Lower lobe of right lung (tissue), 2 donors: Measurements from ENCODE around the gene ABI1. TPM values are rescaled to one million over a fixed set of nuclear protein-coding genes. Genes with fewer than 3 reads are reported as not detected.

Source experiments
- ATAC-seq, 2 donors: fragments of 200-7000 bp; cut with Tn5 transposase; one replicate each; pipeline ENCODE4 v1.9.1; 2020 to 2022; ENCODE audit warnings: mild to moderate bottlenecking in 2 of 2, moderate library complexity in 2 of 2
- DNase-seq: peaks from one replicate; pipeline ENCODE4 v3.0.0-alpha.2; 2020
- H3K27ac ChIP-seq: fragments of 200-600 bp; one replicate; pipeline ENCODE4 v1.8.0; 2022
- H3K27me3 ChIP-seq: fragments of 200-600 bp; one replicate; pipeline ENCODE4 v1.8.0; 2022; ENCODE audit warnings: low read depth
- H3K36me3 ChIP-seq: fragments of 200-600 bp; one replicate; pipeline ENCODE4 v1.8.0; 2022; ENCODE audit warnings: mild to moderate bottlenecking
- H3K4me1 ChIP-seq: fragments of 200-600 bp; one replicate; pipeline ENCODE4 v1.8.0; 2022
- H3K4me3 ChIP-seq: fragments of 200-600 bp; one replicate; pipeline ENCODE4 v1.8.0; 2022; ENCODE audit warnings: mild to moderate bottlenecking
- H3K9me3 ChIP-seq: fragments of 200-600 bp; one replicate; pipeline ENCODE4 v1.8.0; 2022
- CTCF ChIP-seq: fragments of 200-600 bp; IDR thresholded peaks from one replicate; pipeline ENCODE4 v1.8.0; 2022; ENCODE audit warnings: antibody characterized with exemption, mild to moderate bottlenecking
- intact Hi-C: fragments of 100-400 bp; cut with DNase I; formaldehyde crosslinking; loops from one replicate; pipeline ENCODE4 v1.11.0; 2022
- total RNA-seq: library from RNA; stranded (reverse); fragmentation: NEBNext Ultra II Directional; extraction: Animal tissue kit (Norgen Biotek cat#: 25700); gene quantifications from one replicate; pipeline ENCODE4 v1.2.1, GENCODE V29; 2021
- donor health status: DM: no; HTN: yes; CAD: no; lungs with severe emphysema.

ABI1 gene
- total RNA-seq, 1 donor from 2014 or later: 65.1 TPM

- ATAC-seq: peak; percentile 57 to 63
- Histone ChIP-seq H3K9me3 (no peaks in the 10 kb centered on the region), H3K36me3 (no peaks in the 10 kb centered on the region), H3K4me1 (peaks cover 33% of the 10 kb centered on the region), H3K4me3 (no peak overlapping the region), H3K27me3 (no peaks in the 10 kb centered on the region), H3K27ac (no peak overlapping the region)
- TF ChIP-seq CTCF: no peak
- DNase-seq: no peak
- intact Hi-C loops: no loop called here
These were observed 79.8 kb downstream of the ABI1 start for GRCh38 chr10:26780793-26781601.

DNA sequence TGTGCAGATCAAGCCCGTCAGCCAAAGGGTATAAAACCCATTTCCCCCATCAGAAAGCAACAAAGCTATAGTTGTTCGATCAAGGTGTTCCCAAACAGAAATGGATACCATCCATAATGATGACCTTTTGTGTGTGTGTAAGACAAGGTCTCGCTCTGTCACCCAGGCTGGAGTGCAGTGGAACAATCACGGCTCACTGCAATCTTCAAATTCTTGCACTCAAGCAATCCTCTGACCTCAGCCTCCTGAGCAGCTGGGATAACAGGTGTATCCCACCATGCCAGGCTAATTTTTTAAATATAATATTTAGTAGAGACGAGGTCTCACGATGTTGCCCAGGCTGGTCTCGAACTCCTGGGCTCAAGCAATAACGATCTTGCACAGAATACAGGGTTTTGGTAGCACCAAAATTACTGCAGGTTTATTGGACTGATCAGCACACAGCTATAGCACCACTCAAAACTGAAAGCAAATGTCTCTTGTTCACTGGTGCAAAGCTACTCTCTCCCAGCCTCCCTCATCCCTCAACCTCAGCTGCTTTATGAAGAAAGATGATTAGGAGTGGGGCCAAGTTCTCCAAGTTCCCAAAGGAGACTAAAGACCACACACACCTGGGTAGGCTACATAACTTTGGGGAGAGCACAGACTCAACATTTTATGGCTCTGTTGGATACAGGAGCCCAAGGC lies 80.5 kb downstream of the ABI1 start:
- peak; percentile 9 to 20 for ATAC-seq
- DNase-seq: no peak
- H3K27ac ChIP-seq: no peak overlapping the region
- H3K9me3 ChIP-seq: no peaks in the 10 kb centered on the region
- peaks cover 33% of the 10 kb centered on the region for H3K4me1 ChIP-seq
- no peaks in the 10 kb centered on the region for H3K27me3 ChIP-seq
- intact Hi-C loops: no loop called here
- H3K4me3 ChIP-seq: no peak overlapping the region
- no peaks in the 10 kb centered on the region for H3K36me3 ChIP-seq
- no peak for TF ChIP-seq CTCF

DNA sequence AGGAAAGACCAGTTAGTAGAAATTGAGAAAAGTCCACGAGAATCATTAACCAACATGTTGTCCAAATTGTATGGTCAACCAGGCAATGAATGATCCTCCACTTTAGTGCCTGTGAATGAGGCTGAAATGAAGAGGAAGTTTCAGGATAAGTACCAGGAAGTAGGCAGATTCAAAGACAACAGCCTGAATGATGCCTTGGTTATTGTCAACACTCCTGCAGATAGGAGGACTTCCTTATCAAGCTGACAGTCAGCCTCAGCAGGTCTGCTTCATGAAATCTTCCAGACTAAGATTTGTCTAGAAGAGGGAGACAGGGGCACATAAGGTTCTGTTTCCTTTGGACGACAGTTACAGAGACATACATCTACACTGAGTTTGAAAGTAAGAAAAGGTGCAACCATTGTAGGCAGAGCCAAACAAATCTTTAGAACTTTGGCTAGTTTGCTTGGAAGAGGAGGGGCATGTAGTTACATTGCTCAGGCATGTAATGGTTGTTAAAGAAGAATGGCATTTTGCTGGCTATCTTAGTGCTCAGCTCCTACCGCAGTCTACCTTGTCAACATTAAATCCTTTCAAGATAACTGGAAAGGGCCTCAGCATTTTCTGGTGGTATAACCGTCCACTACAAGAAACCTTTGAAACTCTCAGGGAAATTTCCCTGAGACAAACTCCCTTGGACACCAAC lies 81.4 kb downstream of the ABI1 start:
- Histone ChIP-seq H3K4me1 (peaks cover 27% of the 10 kb centered on the region), H3K27ac (no peak overlapping the region), H3K4me3 (no peak overlapping the region), H3K9me3 (no peaks in the 10 kb centered on the region), H3K27me3 (no peaks in the 10 kb centered on the region), H3K36me3 (no peaks in the 10 kb centered on the region)
- peak in 1 of 2 donors; percentile 25 for ATAC-seq
- DNase-seq: no peak
- intact Hi-C loops: no loop called here
- no peak for TF ChIP-seq CTCF

DNA sequence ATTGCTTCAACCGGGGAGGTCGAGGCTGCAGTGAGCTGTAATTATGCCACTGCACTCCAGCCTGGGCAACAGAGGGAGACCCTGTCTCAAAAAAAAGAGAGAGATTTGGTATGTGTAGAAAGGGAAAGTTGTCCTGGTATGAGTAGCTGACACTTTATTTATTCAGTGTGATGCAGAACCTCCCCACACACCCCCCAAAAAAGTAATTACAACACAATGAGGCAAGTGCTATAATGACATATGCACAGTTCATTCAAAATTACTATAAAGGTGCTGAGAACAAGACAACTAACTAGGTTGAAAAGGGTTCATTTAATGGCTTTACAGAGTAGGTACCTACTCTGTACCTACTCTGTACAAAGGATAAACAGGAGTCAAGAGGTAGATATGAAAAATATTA lies 83.1 kb downstream of the ABI1 start:
- no peak overlapping the region for H3K4me3 ChIP-seq
- TF ChIP-seq CTCF: no peak
- H3K4me1 ChIP-seq: peaks cover 27% of the 10 kb centered on the region
- DNase-seq (no peak), ATAC-seq (no peak)
- no peaks in the 10 kb centered on the region for H3K9me3 ChIP-seq
- no peak overlapping the region for H3K27ac ChIP-seq
- intact Hi-C loops: no loop called here
- H3K27me3 ChIP-seq: no peaks in the 10 kb centered on the region
- no peaks in the 10 kb centered on the region for H3K36me3 ChIP-seq

DNA sequence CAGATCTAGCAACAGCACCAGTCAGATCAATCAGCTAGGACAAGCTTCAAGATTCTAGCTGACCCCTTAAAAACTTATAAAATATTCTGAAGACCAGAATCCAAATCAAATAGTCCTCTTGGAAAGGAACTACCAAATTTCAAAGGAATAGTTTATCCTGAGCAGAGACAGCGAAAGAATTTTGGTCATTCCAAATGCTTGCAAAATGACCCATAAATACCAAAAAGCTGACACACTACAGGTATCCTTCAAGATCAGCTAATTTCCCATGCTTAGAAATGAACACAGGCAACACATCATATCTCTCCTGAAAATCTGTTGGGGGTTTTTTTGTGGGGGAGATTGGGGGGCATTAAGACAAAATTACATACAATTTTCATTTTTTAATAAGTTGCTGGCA lies 84.5 kb downstream of the ABI1 start:
- DNase-seq: no peak
- intact Hi-C loops: no loop called here
- ATAC-seq: no peak
- Histone ChIP-seq H3K27me3 (no peaks in the 10 kb centered on the region), H3K36me3 (no peaks in the 10 kb centered on the region), H3K4me1 (peaks cover 19% of the 10 kb centered on the region), H3K27ac (no peak overlapping the region), H3K9me3 (no peaks in the 10 kb centered on the region), H3K4me3 (no peak overlapping the region)
- no peak for TF ChIP-seq CTCF
